ACC112 (cell line): Measurements from ENCODE around the gene PRKG1.

Experiments used
- H2AFZ ChIP-seq: fragments of 200-600 bp; sonication (generic); one replicate; pipeline ENCODE4 v1.6.0; 2017; ENCODE audit warnings: antibody characterized with exemption, low read length; ENCODE audit not compliant: unreplicated experiment
- H3K27ac ChIP-seq: fragments of 200-600 bp; sonication (generic); 2 replicates; pipeline ENCODE4 v1.5.1; 2014; ENCODE audit warnings: low read depth, mild to moderate bottlenecking, antibody characterized with exemption, low read length, moderate library complexity
- H3K27me3 ChIP-seq: fragments of 200-600 bp; sonication (generic); 2 replicates; pipeline ENCODE4 v1.6.1; 2014; ENCODE audit warnings: mild to moderate bottlenecking, antibody characterized with exemption, low read length, moderate library complexity, mixed read lengths; ENCODE audit not compliant: insufficient read depth
- H3K36me3 ChIP-seq: fragments of 200-600 bp; sonication (generic); 2 replicates; pipeline ENCODE4 v1.6.1; 2016; ENCODE audit warnings: mild to moderate bottlenecking, antibody characterized with exemption, low read length, moderate library complexity, mixed read lengths; ENCODE audit not compliant: insufficient read depth
- H3K4me1 ChIP-seq: fragments of 200-600 bp; sonication (generic); one replicate; pipeline ENCODE4 v1.6.1; 2016; ENCODE audit warnings: low read length, mixed read lengths; ENCODE audit not compliant: insufficient read depth, unreplicated experiment, control insufficient read depth
- H3K4me3 ChIP-seq: fragments of 200-600 bp; sonication (generic); 2 replicates; pipeline ENCODE4 v1.5.1; 2014; ENCODE audit warnings: mild to moderate bottlenecking, low read depth, low read length
- H3K79me2 ChIP-seq: fragments of 200-600 bp; sonication (generic); one replicate; pipeline ENCODE4 v1.6.0; 2016; ENCODE audit warnings: low read length; ENCODE audit not compliant: control insufficient read depth, unreplicated experiment, insufficient read depth

The PRKG1 gene

DNA sequence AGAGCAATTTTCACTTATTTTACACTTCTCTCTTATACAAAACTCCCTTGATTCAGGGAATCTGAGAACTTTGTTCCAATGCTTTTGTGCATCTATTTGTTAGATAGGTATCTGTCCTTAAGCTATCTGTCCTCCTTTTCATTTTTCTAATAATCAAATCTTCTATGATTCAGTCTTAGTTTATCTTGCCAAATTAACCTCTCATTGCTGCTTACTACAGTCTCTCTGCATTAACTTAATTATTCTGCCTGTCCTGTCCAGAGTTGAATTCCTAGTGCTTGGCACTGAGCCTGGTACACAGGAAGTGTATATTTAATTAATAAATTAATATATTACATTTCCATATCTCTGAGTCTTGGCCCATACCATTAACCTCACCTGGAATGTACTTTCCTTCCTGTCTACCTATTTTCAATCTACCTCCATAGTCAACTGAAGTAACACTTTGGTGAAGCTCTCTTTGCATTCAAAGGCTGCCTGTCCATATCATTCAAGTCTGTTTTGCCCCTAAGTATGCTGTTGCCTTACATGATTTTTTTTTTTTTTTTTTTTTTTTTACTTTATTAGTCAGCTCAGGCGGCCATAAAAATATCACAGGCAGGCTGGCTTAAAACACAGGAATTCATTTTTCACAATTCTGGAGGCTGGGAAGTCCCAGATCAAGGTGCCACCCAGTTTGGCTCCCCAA is 691.1 kb downstream of the PRKG1 start:
- Histone ChIP-seq H3K4me1 (peaks cover 3% of the 10 kb centered on the region), H3K27ac (no peak overlapping the region), H2AFZ (no peak overlapping the region)

DNA sequence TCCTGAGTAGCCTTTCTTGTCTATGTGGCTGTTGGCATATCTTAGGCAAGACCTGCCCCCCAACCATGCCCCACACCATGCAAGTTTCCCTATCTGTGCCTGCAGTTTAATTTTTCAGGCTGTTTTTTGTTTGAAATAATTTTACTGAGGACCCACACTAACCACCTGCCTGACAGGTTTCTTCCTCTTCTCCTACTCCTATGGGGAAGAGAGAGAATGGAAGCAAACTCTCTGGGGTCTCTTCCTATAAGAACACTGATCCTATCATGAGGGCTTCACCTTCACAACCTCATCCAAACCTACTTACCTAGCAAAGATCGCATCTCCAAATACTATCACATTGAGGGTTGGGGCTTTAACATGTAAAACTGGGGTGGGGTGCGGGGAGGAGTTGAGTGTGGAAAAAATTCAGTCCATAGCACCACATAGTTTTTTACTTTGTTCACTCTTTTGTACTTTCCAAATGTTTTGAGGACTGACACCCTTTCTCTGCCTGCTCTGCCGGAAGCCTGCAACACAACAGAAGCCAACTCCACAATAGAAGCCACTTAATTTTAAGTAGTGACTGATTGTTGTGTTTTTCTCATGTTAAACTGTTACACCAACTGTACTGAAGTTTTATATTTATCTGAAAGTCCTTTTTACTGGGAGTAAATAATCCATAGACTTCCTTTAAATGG is 692.3 kb downstream of the PRKG1 start:
- Histone ChIP-seq H3K27me3 (no peaks in the 10 kb centered on the region), H3K4me3 (no peak overlapping the region), H3K4me1 (peaks cover 5% of the 10 kb centered on the region), H2AFZ (no peak overlapping the region), H3K27ac (no peak overlapping the region), H3K79me2 (no peaks in the 10 kb centered on the region), H3K36me3 (no peaks in the 10 kb centered on the region)

More for the DNA sequence above, 691.1 kb downstream of the PRKG1 start:
- Histone ChIP-seq H3K4me3 (no peak overlapping the region), H3K27me3 (no peaks in the 10 kb centered on the region), H3K79me2 (no peaks in the 10 kb centered on the region), H3K36me3 (no peaks in the 10 kb centered on the region)

DNA sequence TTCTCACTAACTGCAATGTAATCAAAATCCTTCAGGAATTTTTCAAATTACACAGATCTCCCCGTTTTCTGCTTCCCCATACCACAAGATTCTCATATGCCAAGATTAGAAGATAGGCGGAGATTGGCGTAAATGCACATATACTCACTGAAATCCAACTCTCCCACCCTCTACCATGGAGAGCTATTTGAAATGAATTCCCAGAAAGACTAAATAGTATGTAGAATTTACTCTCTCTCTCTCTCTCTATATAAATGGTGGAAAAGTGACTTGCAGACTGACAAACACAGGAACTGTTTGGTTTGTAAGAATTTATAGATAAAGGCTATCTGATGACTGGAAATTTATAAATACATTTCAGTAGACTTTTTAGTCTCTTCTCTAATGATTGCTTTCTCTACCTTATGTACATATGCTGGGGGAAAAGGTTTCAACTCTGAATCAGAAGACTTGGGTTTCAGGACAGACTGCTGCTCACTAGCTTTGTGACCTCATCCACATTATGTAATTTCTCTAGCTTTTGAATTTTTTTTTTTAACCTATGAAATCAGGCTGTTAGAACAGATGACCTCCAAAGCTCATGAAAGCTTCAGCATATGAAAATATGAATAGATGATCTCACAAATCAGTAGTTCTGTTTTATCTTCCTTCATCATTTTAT is 692.9 kb downstream of the PRKG1 start:
- Histone ChIP-seq H3K27ac (no peak overlapping the region), H3K79me2 (no peaks in the 10 kb centered on the region), H3K27me3 (no peaks in the 10 kb centered on the region), H3K4me3 (no peak overlapping the region), H2AFZ (no peak overlapping the region), H3K36me3 (no peaks in the 10 kb centered on the region), H3K4me1 (peaks cover 5% of the 10 kb centered on the region)

DNA sequence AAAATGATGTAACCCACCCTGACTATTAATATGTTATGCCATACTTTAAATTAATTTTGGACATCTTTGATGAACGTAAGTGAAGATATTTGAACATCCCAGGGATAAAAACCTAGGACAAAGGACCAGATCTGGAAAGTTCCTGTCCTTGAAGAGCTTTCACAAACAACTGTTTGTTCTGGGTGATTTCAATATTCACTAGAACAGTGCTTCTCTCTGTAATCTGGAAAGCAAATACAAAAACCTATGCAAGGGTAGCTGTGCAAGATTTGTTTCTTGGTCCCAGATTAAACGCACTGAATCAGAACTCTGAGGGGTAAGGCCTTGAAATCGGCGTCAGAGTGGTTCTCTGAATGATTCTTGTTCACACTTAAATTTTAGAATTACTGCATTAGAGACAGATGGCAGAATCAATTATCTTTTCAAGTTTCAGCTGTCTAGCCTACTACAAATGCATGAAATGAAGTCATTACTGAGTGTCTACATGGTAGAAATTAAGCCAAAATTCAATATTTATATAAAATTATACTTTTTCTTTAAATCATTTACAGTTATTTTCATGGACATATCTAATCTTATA is 694.7 kb downstream of the PRKG1 start:
- Histone ChIP-seq H3K27me3 (no peaks in the 10 kb centered on the region), H3K27ac (no peak overlapping the region), H2AFZ (no peak overlapping the region), H3K4me1 (peaks cover 9% of the 10 kb centered on the region), H3K36me3 (no peaks in the 10 kb centered on the region), H3K79me2 (no peaks in the 10 kb centered on the region), H3K4me3 (no peak overlapping the region)

DNA sequence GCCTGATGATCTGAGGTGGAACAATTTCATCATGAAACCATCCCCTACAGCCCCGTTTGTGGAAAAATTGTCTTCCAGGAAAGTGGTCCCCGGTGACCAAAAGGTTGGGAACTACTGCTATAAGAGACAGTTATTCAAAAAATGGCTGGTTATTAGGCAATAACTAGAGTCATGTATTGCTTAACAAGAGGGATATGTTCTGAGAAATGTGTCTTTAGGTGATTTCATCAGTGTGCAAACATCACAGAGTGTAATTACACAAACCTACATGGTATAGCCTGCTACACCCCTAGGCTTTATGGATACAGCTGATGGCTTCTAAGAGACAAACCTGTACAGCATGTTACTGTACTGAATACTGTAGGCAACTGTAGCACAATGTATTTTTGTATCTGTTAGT is 696.4 kb downstream of the PRKG1 start:
- H3K79me2 ChIP-seq = no peaks in the 10 kb centered on the region
- no peak overlapping the region for H3K27ac ChIP-seq
- no peaks in the 10 kb centered on the region for H3K27me3 ChIP-seq
- H3K36me3 ChIP-seq = no peaks in the 10 kb centered on the region
- H3K4me1 ChIP-seq = peaks cover 9% of the 10 kb centered on the region
- no peak overlapping the region for H2AFZ ChIP-seq
- no peak overlapping the region for H3K4me3 ChIP-seq

DNA sequence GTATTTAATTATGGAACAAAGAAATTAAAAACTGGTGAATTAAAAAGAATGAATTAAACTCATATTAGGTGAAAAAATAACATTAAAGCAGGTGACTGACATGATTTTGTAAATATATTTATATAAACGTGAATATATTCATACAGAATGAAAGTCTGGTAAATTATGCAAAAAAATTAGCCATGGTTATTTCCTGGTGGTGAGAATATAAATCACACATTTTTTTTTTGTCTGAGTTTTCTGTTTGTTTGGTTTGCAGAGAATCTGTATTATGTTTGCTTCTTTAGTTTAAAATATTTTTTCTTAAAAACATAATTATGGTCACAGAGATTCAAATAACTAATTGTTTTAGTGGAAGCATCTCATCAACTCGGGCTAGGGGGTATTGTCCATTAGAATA is 698.1 kb downstream of the PRKG1 start:
- H3K27ac ChIP-seq = no peak overlapping the region
- no peak overlapping the region for H3K4me3 ChIP-seq
- no peak overlapping the region for H2AFZ ChIP-seq
- no peaks in the 10 kb centered on the region for H3K79me2 ChIP-seq
- no peaks in the 10 kb centered on the region for H3K36me3 ChIP-seq
- no peaks in the 10 kb centered on the region for H3K27me3 ChIP-seq
- H3K4me1 ChIP-seq = peaks cover 9% of the 10 kb centered on the region

DNA sequence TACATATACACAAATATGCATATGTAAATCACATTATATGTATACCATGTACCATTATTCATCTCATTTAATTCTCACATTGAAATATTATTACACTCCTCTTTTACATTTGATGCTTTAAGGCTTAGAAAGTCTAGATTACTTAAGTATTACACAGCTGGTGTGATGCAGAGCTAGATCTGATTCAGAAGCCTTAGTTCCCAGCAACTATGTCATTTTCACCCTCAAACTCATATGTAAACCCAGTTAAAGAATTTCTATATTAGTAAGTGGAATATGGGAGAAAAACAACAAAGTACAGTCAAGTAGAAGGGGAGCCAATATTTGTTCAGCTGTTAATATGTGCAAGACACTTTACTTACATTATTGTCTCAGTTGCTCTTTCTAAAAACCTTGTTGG is 699.4 kb downstream of the PRKG1 start:
- Histone ChIP-seq H3K27ac (no peak overlapping the region), H3K4me1 (peaks cover 9% of the 10 kb centered on the region), H2AFZ (no peak overlapping the region), H3K4me3 (no peak overlapping the region), H3K27me3 (no peaks in the 10 kb centered on the region), H3K36me3 (no peaks in the 10 kb centered on the region), H3K79me2 (no peaks in the 10 kb centered on the region)

DNA sequence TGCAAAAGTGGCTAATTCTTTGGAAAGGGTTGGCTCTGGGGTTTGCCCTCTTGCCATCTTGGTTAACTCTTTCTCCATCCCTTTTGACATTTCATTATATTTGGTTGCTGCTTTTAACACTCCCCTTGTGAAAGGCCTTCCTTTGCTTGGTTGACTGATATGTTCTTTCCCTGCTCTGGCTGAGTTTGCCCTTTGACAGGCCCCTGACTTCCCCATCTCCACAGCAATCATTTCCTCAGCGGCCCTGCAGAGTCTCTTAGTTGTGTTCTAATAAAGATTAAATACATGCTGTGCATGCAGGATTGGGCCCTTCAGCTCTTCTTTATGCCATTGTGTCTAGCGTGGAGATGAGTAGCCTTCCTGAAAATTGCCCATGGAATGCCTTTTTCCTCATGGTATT is 709.7 kb downstream of the PRKG1 start:
- Histone ChIP-seq H3K27ac (no peak overlapping the region), H3K79me2 (no peaks in the 10 kb centered on the region), H3K4me1 (peaks cover 3% of the 10 kb centered on the region), H2AFZ (no peak overlapping the region), H3K27me3 (no peaks in the 10 kb centered on the region), H3K4me3 (no peak overlapping the region), H3K36me3 (no peaks in the 10 kb centered on the region)

DNA sequence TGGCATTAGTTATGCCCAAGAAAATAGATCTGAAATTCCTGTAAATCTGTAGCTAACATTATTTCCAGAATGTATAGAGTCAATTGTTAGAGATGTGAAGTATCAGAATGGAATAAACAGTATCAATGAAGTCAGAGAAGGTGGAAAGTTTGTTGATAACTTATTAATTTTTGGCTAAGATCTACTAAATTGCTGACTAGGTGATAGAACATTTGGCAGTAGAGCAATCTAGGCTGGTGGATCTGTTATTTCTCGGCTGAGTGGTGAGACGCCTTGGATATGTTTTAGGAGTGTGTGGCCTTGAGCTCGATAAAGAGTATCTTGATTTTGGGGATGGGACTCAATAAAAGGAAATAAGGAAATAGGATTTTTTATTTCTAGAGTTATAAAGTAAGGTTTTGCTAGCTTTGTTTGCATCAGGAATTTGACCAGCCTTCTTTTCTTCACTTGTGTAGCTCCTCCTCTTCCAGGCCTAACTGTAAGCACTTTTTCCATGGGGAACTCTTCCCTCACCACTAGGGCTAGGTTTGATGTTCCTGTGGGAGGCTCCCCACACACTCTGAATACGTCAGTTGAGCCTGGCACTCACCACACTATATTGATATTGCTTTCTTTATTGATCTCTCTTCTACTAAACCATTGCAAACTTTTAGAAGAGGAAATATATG is 711.9 kb downstream of the PRKG1 start:
- no peak overlapping the region for H2AFZ ChIP-seq
- H3K79me2 ChIP-seq = no peaks in the 10 kb centered on the region
- H3K27me3 ChIP-seq = no peaks in the 10 kb centered on the region
- no peak overlapping the region for H3K4me3 ChIP-seq
- H3K27ac ChIP-seq = no peak overlapping the region
- H3K4me1 ChIP-seq = peaks cover 3% of the 10 kb centered on the region
- H3K36me3 ChIP-seq = no peaks in the 10 kb centered on the region

DNA sequence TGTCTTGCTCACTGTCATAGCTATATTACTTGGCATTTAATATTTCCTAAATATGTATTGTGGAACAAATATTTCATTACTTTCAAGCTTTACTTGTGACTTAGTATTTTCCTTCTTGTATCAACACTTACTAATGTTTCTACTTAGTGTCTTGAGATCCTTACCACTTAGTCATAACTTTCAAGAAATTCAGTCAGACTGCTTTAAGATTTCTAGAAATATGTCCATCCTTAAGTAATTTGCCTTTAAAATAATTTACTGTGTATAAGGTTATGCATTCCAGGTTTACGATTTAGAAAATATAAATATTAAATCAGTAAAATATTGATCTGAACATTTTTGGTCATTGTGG is 712.4 kb downstream of the PRKG1 start:
- Histone ChIP-seq H3K27ac (no peak overlapping the region), H3K27me3 (no peaks in the 10 kb centered on the region), H3K79me2 (no peaks in the 10 kb centered on the region), H2AFZ (no peak overlapping the region), H3K4me1 (peaks cover 3% of the 10 kb centered on the region), H3K4me3 (no peak overlapping the region), H3K36me3 (no peaks in the 10 kb centered on the region)
